Stomach (tissue), 4 donors: ENCODE measurements around the gene ACAP3.

ENCODE experiments used
- CTCF ChIP-seq, 7 experiments: fragments of 450-650 bp in 4 of 7; fragments of 200-600 bp in 3 of 7; sonication (generic) in 3 of 7; IDR thresholded peaks; one replicate each; pipeline ENCODE4 v1.5.1; 2016 to 2019; ENCODE audit warnings: antibody characterized with exemption in 7 of 7, control low read depth in 2 of 7, mild to moderate bottlenecking in 1 of 7
- EP300 ChIP-seq: sonication (generic); formaldehyde crosslinking; IDR thresholded peaks from one replicate; pipeline ENCODE4 v1.6.1; 2017; ENCODE audit warnings: antibody characterized with exemption
- POLR2A ChIP-seq, 4 donors: fragments of 450-650 bp; IDR thresholded peaks; one replicate each; pipeline ENCODE4 v1.6.1; 2016; ENCODE audit warnings: antibody characterized with exemption in 4 of 4, control low read depth in 2 of 4, mild to moderate bottlenecking in 1 of 4, moderate library complexity in 1 of 4
- POLR2AphosphoS5 ChIP-seq, 3 donors: sonication (generic); formaldehyde crosslinking; IDR thresholded peaks; one replicate each; pipeline ENCODE4 v1.6.1; 2016; ENCODE audit warnings: antibody characterized with exemption in 3 of 3

DNA sequence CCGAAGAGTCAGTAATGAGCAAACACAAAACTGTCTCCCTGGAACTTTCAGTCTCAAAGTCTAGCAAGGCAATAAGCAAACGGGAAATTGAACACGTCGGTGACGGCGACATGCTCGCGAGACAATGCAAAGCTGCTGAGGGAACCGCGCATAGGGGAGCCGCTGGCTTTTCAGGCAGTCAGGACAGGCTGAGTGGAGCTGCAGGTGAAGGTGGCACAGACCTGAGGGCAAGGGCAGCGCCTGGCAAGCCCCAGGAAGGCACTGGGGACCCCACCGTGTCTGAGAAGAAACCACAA, 11.9 kb upstream of the ACAP3 start:
- TF ChIP-seq CTCF (IDR thresholded peaks at IDR 0.05), result no peak
- no peak for TF ChIP-seq POLR2AphosphoS5 (IDR thresholded peaks at IDR 0.05)
- no peak for TF ChIP-seq POLR2A (IDR thresholded peaks at IDR 0.05)
- no peak for TF ChIP-seq EP300
